ENCODE measurements around the gene GALNT10. TPM values are rescaled to one million over a fixed set of nuclear protein-coding genes. Genes with fewer than 3 reads are reported as not detected.

Gene GALNT10
- total and polyA plus RNA-seq, 5 donors, result 3.4 to 21.7 (median 15.4) TPM

GRCh38 chr5:154254896-154255295 is 64.4 kb downstream of the GALNT10 start:
- Histone ChIP-seq H3K4me1 (ENCODE audit: control insufficient read depth, insufficient read depth, low read length) (no peaks in the 10 kb centered on the region), H3K27ac (ENCODE audit: low read length) (no peak overlapping the region), H3K27me3 (ENCODE audit: control insufficient read depth, insufficient read depth) (no peaks in the 10 kb centered on the region), H3K9me3 (ENCODE audit: control insufficient read depth, low read length) (no peaks in the 10 kb centered on the region), H3K4me3 (ENCODE audit: low read length) (no peak overlapping the region)
- 88% methylated on average over 2 of the region's 2 CpGs for WGBS
- DNase-seq (no peak), ATAC-seq (no peak)
- intact Hi-C loops (cut with DNase I), result no loop called here

- ATAC-seq, result no peak
Observed at GRCh38 chr5:154257046-154257445, 66.5 kb downstream of the GALNT10 start.

GRCh38 chr5:154258531-154259217 is 68.1 kb downstream of the GALNT10 start:
- no peaks in the 10 kb centered on the region for H3K9me3 ChIP-seq (ENCODE audit: control insufficient read depth, low read length)
- no peak for DNase-seq
- no peak overlapping the region for H3K4me3 ChIP-seq (ENCODE audit: low read length)
- 80% methylated on average over 2 of the region's 2 CpGs for WGBS
- no peak for ATAC-seq
- H3K4me1 ChIP-seq (ENCODE audit: control insufficient read depth, insufficient read depth, low read length), result no peaks in the 10 kb centered on the region
- no peaks in the 10 kb centered on the region for H3K27me3 ChIP-seq (ENCODE audit: control insufficient read depth, insufficient read depth)
- H3K27ac ChIP-seq (ENCODE audit: low read length), result no peak overlapping the region
- intact Hi-C loops (cut with DNase I), result no loop called here

More at GRCh38 chr5:154257046-154257445, 66.5 kb downstream of the GALNT10 start:
- Histone ChIP-seq H3K27ac (ENCODE audit: low read length) (no peak overlapping the region), H3K27me3 (ENCODE audit: control insufficient read depth, insufficient read depth) (no peaks in the 10 kb centered on the region), H3K9me3 (ENCODE audit: control insufficient read depth, low read length) (no peaks in the 10 kb centered on the region), H3K4me3 (ENCODE audit: low read length) (no peak overlapping the region), H3K4me1 (ENCODE audit: control insufficient read depth, insufficient read depth, low read length) (no peaks in the 10 kb centered on the region)
- WGBS, result 64% methylated on average over 2 of the region's 2 CpGs
- intact Hi-C loops (cut with DNase I), result no loop called here
- no peak for DNase-seq

- WGBS, result 53% methylated on average over 6 of the region's 6 CpGs
- ATAC-seq, result no peak
- intact Hi-C loops (cut with DNase I), result no loop called here
- Histone ChIP-seq H3K27me3 (ENCODE audit: control insufficient read depth, insufficient read depth) (no peaks in the 10 kb centered on the region), H3K9me3 (ENCODE audit: control insufficient read depth, low read length) (no peaks in the 10 kb centered on the region), H3K27ac (ENCODE audit: low read length) (no peak overlapping the region), H3K4me1 (ENCODE audit: control insufficient read depth, insufficient read depth, low read length) (no peaks in the 10 kb centered on the region), H3K4me3 (ENCODE audit: low read length) (no peak overlapping the region)
- no peak for DNase-seq
Observed at GRCh38 chr5:154260224-154260927, 69.8 kb downstream of the GALNT10 start.

GRCh38 chr5:154262342-154262741 is 71.8 kb downstream of the GALNT10 start:
- H3K27me3 ChIP-seq (ENCODE audit: control insufficient read depth, insufficient read depth), result no peaks in the 10 kb centered on the region
- no peaks in the 10 kb centered on the region for H3K4me1 ChIP-seq (ENCODE audit: control insufficient read depth, insufficient read depth, low read length)
- ATAC-seq, result no peak
- DNase-seq, result no peak
- H3K27ac ChIP-seq (ENCODE audit: low read length), result no peak overlapping the region
- no peak overlapping the region for H3K4me3 ChIP-seq (ENCODE audit: low read length)
- 93% methylated on average over 2 of the region's 2 CpGs for WGBS
- no peaks in the 10 kb centered on the region for H3K9me3 ChIP-seq (ENCODE audit: control insufficient read depth, low read length)
- intact Hi-C loops (cut with DNase I), result no loop called here

- no peaks in the 10 kb centered on the region for H3K9me3 ChIP-seq (ENCODE audit: control insufficient read depth, low read length)
- WGBS, result 56% methylated on average over 5 of the region's 5 CpGs
- no peaks in the 10 kb centered on the region for H3K27me3 ChIP-seq (ENCODE audit: control insufficient read depth, insufficient read depth)
- H3K27ac ChIP-seq (ENCODE audit: low read length), result no peak overlapping the region
- H3K4me3 ChIP-seq (ENCODE audit: low read length), result no peak overlapping the region
- intact Hi-C loops (cut with DNase I), result no loop called here
- peak; percentile 63 to 70 for ATAC-seq
- no peak for DNase-seq
- H3K4me1 ChIP-seq (ENCODE audit: control insufficient read depth, insufficient read depth, low read length), result no peaks in the 10 kb centered on the region
Observed at GRCh38 chr5:154264549-154265196, 74.1 kb downstream of the GALNT10 start.

GRCh38 chr5:154265197-154265773 is 74.8 kb downstream of the GALNT10 start:
- Histone ChIP-seq H3K9me3 (ENCODE audit: control insufficient read depth, low read length) (no peaks in the 10 kb centered on the region), H3K4me3 (ENCODE audit: low read length) (no peak overlapping the region), H3K27ac (ENCODE audit: low read length) (no peak overlapping the region), H3K4me1 (ENCODE audit: control insufficient read depth, insufficient read depth, low read length) (no peaks in the 10 kb centered on the region), H3K27me3 (ENCODE audit: control insufficient read depth, insufficient read depth) (no peaks in the 10 kb centered on the region)
- intact Hi-C loops (cut with DNase I), result no loop called here
- over 99% methylated on average over 2 of the region's 2 CpGs for WGBS
- ATAC-seq (no peak), DNase-seq (no peak)

GRCh38 chr5:154267516-154267915 is 77.0 kb downstream of the GALNT10 start:
- ATAC-seq (no peak), DNase-seq (no peak)
- Histone ChIP-seq H3K4me3 (ENCODE audit: low read length) (no peak overlapping the region), H3K9me3 (ENCODE audit: control insufficient read depth, low read length) (no peaks in the 10 kb centered on the region), H3K4me1 (ENCODE audit: control insufficient read depth, insufficient read depth, low read length) (no peaks in the 10 kb centered on the region), H3K27me3 (ENCODE audit: control insufficient read depth, insufficient read depth) (no peaks in the 10 kb centered on the region), H3K27ac (ENCODE audit: low read length) (no peak overlapping the region)
- intact Hi-C loops (cut with DNase I), result no loop called here

GRCh38 chr5:154268073-154268472 is 77.5 kb downstream of the GALNT10 start:
- DNase-seq, result no peak
- no peaks in the 10 kb centered on the region for H3K9me3 ChIP-seq (ENCODE audit: control insufficient read depth, low read length)
- H3K27me3 ChIP-seq (ENCODE audit: control insufficient read depth, insufficient read depth), result no peaks in the 10 kb centered on the region
- intact Hi-C loops (cut with DNase I), result no loop called here
- no peak overlapping the region for H3K4me3 ChIP-seq (ENCODE audit: low read length)
- WGBS, result 89% methylated on average over 3 of the region's 3 CpGs
- no peaks in the 10 kb centered on the region for H3K4me1 ChIP-seq (ENCODE audit: control insufficient read depth, insufficient read depth, low read length)
- no peak for ATAC-seq
- no peak overlapping the region for H3K27ac ChIP-seq (ENCODE audit: low read length)

- 78% methylated on average over 3 of the region's 3 CpGs for WGBS
- intact Hi-C loops (cut with DNase I), result no loop called here
- H3K4me3 ChIP-seq (ENCODE audit: low read length), result no peak overlapping the region
- no peak overlapping the region for H3K27ac ChIP-seq (ENCODE audit: low read length)
- no peak for ATAC-seq
- H3K4me1 ChIP-seq (ENCODE audit: control insufficient read depth, insufficient read depth, low read length), result no peaks in the 10 kb centered on the region
- H3K27me3 ChIP-seq (ENCODE audit: control insufficient read depth, insufficient read depth), result no peaks in the 10 kb centered on the region
- H3K9me3 ChIP-seq (ENCODE audit: control insufficient read depth, low read length), result no peaks in the 10 kb centered on the region
- DNase-seq, result peak in 1 of 3 donors; percentile 63
Observed at GRCh38 chr5:154269414-154269813, 78.9 kb downstream of the GALNT10 start.

- Histone ChIP-seq H3K4me1 (ENCODE audit: control insufficient read depth, insufficient read depth, low read length) (no peaks in the 10 kb centered on the region), H3K4me3 (ENCODE audit: low read length) (no peak overlapping the region), H3K27me3 (ENCODE audit: control insufficient read depth, insufficient read depth) (no peaks in the 10 kb centered on the region), H3K27ac (ENCODE audit: low read length) (no peak overlapping the region), H3K9me3 (ENCODE audit: control insufficient read depth, low read length) (no peaks in the 10 kb centered on the region)
- WGBS, result 91% methylated on average over 1 of the region's 1 CpG
- no peak for DNase-seq
- ATAC-seq, result no peak
- intact Hi-C loops (cut with DNase I), result no loop called here
Observed at GRCh38 chr5:154271466-154271865, 80.9 kb downstream of the GALNT10 start.
